ENCODE data around the gene IDH3A.

IDH3A gene

DNA sequence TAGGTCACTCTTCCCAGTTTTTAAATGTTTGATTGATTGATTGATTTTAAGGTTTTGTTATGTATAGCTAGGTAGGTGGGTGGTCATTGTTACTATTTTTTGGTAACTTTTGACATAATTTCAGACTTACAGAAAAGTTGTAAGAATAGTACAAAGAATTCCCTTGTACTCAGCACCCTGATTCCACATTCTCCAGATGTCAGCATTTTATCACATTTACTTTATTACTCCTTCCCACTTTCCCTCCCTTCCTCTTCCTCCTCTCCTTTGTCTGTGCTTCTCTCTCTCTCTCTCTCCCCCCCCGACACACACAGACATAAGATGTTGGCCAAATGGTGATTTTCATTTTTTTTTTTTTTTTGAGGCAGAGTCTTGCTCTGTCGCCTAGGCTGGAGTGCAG is 14.8 kb downstream of the IDH3A start:
- DNase-seq (ENCODE audit: low read depth in 2 of 2) = no peak

DNA sequence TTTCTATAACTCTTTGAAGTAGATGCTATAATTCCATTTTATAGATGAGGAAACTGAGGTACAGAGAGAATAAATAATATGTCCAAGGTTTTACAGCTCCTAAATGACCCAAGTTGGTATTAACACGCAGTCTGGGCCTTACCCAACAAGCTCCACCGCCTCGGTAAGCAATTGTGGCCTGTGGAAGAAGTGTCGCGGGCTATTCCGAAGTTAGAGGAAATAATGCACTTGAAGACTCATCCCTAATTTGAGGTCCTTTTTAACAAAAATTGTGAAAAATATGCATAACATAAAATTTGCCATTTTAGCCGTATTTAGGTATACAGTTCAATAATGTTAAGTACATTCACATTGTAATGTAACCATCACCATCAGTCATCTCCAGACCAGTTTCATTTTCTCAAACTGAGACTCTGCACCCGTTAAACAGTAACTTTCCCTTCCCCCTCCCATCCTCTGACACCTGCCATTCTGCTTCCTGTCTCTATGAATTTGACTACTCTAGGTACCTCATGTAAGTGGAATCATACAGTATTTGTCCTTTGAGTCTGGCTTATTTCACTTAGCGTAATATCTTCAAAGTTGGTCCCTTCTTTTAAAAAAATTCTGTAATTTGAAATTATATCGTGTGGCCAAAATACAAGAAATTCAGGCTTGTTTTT is 18.2 kb downstream of the IDH3A start:
- DNase-seq (ENCODE audit: low read depth in 2 of 2) = no peak

DNA sequence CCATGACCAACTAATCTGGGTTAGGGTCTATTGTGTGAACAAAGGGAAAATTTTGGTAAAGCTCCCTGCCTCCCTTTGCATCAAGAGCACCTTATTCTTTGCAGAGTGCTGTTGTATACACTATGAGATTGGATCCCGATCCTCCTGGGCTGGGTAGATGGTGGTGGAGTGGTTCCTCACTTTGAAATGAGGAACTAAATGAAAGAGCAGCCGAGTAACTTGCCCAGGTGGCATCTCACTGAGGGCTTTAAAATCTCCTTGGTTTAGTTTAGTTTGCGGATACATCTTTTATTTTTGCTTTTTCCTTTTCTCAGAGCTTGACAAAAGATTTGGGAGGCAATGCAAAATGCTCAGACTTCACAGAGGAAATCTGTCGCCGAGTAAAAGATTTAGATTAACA is 19.4 kb downstream of the IDH3A start:
- DNase-seq (ENCODE audit: low read depth in 2 of 2) = no peak

DNA sequence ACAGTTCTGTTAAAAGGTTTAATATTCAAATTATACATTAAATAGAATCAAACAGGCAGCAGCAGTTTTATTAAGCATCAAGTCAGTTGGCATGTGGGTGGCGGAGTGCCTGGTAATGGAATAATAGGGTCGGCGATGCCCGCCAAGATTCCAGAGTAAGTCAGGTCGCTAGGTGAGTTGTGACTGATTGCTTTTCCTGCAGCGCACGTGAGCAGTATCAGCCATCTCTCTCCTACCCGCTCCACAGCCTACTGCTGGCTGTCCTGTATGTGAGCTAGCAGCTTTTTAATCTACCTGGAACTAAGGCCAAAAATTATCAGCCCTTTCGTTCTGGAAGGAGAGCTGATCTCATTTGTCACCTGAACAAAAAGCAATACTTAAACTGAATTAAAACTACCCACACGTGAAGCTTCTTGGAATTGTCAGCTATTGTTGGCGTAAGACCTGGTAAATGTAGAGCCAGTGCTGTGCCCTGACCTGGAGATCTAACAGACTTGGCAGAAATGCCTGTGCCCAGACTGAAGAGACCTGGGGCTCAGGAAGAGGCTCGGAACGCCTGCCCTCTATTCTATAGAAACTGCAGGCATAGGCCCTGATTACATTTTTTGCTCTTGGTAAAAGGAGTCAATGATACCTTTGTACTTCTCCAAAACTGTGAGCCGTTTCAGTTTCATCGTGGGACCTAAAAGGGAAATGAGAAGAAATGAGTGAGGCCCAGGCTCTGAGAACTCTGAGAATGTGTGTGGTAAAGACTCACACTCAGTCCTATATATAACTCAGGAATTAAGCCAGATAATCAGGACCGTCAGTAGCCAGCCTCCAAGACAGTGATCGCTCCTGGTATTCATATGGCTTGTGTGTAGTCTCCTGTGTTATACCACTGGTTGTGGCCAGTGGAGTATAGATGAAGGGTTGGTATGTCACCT is 21.9 kb downstream of the IDH3A start:
- no peak for DNase-seq (ENCODE audit: low read depth in 2 of 2)

DNA sequence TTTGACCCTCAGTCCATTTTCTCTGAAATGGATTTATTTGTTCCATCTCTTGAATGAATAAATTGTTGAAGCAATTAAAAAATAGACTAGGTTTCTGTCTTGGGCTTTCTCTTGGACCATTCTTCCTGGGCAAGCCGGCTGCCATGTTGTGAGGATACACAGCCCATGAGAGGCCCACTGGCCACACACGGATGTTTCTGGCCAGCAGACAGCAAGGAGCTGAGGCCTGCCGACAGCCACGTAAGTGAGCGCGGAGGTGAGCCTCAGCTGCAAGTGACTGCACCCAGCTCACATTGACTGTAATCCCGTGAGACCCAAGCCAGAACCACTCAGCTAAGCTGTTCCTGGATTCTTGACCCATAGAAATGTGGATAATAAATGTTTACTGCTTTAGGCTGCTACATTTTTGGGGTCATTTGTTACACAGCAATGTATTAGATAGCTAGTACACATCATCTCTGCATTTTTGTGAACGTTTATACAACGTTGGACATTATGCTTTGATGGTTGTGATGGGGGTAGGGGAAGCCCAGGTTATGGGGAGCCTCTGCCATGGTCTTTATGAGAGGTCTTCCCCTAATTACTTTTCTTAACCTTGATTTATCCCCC is 22.8 kb downstream of the IDH3A start:
- DNase-seq (ENCODE audit: low read depth in 2 of 2) = no peak

DNA sequence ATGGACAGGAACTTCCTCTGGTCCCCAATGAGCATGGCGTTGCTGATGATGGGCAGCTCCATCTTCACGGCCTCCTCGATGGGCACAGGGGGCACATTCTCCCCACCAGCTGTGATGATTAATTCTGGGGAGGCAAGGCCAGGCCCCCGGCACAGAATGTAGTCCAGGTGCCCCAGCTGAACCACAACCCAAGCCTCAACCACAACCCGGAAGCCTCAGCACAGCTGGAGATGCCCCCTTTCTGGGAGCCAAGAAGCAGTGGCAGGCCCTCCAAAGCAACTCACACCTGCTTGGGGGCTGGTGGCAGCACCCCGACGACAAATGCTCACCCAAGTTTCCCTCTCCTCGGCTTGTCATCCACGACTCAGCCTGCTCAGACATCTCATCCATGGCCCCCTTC is 25.2 kb downstream of the IDH3A start:
- DNase-seq (ENCODE audit: low read depth in 2 of 2) = no peak

DNA sequence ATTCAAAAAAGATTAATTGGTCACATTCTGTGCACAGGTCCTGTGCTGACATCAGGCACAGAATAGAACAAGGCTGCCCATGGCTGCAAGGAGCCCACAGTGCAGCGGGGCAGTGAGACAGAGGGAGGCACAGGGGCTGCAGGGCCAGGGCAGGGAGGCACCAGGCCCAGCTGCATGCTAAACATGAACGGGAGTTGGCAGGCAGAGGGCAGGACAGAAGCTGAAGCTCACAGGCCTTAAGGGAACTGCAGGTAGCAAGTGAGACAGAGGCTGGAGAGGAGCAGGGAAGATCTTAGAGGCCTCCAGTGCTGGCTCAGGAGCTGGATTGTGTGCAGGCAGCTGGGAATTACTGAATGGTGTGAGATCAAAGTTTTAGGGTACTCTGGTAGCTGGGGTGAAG is 26.2 kb downstream of the IDH3A start:
- no peak for DNase-seq (ENCODE audit: low read depth in 2 of 2)

DNA sequence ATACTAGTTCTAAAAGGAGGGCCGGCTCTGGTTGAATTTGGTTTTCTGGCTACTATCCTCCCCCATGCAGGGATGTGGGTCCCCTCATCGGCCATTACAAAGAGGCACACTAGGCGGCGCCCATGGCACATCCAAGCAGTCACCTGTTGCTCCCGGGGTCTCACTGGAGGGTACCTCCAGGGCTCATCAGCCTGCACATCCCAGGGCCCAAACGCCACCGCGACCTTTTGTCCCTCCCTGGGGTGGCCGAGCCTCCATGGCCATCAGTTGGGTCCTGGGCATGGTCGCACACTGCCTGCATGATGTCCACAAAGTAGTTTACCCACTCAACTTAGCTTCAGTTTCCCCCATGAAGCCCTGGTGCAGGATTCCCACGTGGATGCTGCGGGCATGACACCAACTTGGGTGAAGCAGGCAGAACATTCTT is 28.3 kb downstream of the IDH3A start:
- no peak for DNase-seq (ENCODE audit: low read depth in 2 of 2)

DNA sequence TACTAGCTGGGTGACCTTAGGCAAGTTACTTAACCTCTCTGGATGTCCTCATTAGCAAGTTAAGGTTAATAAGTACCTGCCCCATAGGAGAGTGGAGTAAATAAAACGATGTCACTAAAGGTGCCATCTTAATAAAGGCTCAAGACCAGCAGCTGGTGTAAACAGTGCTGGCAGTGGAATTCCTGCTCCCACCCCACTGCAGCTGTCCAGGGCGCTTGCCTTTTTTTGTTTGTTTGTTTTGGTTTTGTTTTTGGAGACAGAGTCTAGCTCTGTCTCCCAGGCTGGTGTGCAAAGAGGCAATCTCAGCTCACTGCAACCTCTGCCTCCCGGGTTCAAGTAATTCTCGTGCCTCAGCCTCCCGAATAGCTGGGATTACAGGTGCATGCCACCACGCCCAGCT is 28.9 kb downstream of the IDH3A start:
- DNase-seq (ENCODE audit: low read depth in 2 of 2) = no peak

DNA sequence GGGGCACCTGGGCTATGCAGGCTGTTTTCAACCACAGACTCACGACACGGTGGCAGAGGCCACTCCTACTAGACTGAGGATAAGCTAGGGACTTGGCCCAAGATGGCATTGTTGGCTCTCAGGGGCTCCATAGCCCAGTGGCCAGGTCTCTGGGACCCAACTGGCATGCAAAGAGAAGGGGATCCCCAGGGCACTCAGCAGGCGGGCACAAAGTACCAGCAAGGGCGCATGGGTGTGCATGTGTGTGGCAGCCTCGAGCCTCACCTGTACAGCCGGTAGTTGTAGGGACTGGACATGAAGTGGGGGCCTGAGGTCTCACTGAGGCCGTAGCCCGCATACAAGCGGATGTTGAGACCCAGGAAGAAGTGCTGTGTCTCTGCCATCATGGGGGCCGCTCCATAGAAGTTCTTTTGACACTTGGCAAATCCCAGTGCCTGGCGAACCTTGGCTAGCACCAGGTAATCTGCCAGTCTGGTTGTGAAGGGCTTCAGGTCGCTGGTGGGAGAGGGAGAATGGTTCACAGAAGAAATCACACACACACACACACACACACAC is 30.2 kb downstream of the IDH3A start:
- DNase-seq (ENCODE audit: low read depth in 2 of 2) = no peak

DNA sequence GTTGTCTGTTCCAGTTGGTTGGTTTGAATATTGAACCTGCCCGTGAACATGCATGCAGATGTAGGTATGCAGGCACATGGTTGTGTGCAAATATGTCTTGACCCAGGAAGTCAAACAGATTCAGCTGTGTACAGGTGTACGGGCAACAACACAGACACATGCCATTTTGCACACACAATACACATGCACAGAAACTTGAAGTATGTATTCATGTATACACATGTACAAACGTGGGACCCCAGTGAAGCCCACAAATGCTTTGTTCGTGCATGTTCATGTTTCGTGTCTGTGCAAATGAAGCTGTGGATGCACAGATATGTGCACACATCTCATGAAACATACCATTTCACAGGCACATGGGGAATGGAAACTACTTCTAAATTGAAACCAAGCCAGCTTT is 30.7 kb downstream of the IDH3A start:
- no peak for DNase-seq (ENCODE audit: low read depth in 2 of 2)

DNA sequence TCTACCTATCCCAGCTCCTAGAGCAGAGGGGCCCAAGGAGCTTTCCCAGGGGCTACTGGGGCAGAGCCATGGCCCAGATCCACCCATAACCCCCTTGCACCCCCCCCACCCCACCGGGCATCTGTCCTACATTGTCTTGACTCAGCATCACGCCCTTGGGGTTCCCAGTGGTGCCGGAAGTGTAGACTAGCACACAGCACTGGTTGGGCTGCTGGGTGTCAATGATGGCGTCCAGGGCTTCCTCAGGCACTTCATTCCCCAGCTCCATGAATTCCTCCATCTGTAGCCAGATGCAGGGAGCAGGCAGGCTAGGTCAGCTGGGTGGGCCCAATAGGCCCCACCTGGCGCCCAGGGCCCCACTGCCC is 33.2 kb downstream of the IDH3A start:
- DNase-seq (ENCODE audit: low read depth in 2 of 2) = no peak

DNA sequence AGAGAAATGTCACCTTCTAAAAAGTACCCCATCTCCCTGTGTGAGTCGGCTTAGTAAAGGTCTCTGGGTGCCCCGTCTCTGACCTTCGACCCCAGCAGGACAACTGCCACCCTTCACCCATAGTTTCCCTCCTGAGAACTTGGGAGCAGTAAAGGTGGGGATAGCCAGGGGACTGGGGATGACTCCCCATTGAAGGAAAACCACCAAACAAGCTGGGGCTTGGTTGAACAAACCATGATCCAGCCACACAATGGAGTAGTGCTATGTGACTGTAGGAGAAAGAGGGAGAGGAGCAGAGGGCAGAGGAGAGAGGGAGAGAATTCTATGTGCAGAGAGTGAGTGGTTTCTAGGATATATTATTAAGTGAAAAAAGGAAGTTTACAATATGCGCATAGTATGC is 33.7 kb downstream of the IDH3A start:
- no peak for DNase-seq (ENCODE audit: low read depth in 2 of 2)

DNA sequence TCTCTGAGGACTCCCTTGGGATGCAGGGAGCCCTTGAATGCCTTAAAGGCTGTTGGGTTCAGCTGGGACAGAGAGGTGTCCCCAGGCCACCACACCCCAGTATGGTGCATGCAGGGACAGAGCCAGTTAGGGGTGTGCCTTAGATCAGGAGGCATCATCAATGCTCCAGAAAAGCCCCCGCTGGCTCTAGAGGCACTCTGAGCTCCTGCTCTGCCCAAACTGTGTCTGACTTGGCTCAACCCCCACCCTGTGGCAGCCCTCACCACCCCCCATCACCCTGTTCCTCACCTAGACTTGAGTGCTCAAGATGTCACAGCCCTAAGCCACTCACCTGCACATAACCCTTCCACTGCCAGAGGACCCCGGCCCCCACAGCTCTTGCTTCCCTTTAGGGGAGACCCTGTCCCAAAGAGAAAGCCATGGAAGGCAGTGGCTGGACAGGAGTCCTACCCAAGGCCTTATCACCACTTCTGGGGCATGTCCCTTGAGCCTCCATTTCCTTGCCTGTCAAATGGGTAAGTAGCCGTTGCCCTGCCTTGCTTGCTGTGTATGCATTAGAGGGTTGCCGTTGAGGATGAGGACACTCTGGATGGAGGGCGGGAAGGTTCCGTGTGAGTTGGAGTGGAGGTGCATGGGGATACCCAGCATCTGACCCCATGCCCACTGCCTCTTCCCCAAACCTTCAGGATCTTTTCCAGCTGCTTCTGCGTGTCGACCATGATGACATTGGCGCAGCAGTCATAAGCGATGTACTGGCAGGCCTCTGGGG is 43.8 kb downstream of the IDH3A start:
- no peak for DNase-seq (ENCODE audit: low read depth in 2 of 2)

DNA sequence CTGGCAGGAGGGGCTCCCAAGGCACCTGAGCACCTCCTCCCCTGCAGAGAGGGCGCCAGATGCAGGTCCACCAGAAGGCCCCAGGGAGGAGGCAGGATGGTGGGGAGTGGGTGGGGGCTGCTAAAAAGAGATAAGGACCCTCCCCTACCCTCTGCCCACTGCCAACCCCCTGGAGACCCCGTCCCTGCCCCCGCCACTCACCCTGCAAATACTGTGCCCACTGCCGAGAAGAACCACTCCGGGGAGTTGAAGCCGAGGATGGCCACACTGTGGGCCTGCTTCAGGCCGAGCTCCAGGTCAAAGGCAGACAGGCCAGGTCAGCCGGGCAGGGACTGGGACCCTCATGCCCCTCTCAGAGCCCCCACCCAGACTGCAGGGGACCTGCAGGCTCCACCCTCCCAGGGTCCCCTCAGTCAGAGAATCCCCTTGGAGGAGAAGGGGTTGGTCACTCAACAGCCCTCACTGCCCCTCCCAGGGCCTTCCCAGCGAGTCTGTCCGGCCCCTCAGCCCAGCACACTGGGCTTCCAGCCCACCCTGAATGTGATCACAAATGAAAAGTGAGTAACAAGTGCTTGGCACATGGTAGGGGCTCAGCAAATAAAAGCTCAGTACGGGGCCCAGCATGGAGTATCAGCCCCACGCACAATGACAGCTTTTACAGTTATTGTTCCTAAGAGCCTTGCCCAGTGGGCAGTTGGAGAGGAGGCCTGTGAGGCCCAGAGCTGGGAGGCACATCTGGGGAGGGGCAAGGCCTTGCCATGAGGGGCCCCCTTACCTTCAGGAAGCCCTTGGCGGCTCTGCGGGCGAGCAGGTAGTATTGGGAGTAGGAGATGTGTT is 44.8 kb downstream of the IDH3A start:
- DNase-seq (ENCODE audit: low read depth in 2 of 2) = no peak

DNA sequence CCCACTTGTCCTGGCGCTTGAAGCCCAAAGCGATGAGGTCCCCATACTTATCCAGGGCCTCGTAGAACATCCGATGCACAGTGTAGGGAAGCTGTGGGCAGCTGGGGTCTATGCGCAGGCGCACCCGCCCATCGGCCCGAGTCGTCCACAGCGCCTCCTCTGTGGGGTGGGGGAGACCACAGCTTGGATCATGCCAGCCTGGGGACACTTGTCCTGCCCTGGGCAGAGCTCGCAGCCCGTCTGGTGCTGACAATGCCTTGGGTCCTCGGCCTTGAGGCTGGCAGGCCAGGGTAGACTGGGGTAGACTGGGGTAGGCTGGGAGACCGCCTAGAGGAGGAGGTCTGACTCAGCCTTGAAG is 45.4 kb downstream of the IDH3A start:
- no peak for DNase-seq (ENCODE audit: low read depth in 2 of 2)

DNA sequence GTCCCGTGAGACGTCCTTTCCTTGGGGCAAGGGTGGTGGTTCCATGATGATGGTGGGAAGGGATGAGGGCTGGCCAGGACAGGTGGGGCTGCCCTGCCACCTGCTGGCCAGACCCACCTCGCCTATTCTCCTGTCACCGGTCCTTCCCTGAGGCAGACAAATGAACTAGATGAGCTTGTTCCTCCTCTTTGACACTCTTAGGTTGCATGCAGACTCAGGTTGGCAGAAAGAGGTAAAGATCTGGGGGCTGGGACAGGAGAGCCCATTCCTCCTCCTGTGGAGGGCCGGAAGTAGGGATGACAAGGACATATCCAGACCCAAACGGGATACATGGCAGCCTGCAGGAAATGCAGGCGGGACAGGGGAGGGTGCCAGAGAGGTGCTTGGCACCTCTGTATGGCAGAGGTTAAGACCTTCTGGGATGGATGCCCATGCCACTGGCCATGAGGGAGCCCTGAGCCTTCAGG is 46.6 kb downstream of the IDH3A start:
- DNase-seq (ENCODE audit: low read depth in 2 of 2) = peak in 1 of 2 donors; percentile 19

DNA sequence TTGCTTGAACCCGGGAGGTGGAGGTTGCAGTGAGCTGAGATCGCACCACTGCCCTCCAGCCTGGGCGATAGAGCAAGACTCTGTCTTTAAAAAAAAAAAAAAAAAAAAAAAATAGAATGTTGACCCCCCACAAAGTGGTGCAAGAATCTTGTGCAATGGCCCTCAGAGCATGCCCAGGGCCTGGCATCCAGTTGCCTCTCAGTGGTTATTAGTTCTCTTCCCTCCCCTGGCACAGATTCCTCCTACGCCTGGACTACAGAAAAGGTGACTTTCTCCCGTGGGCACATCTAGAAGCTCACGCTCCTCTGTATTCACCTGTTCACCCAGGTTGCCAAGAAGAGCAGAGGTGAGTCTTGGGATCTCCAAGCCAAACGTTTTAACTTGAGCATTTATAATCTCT is 48.5 kb downstream of the IDH3A start:
- no peak for DNase-seq (ENCODE audit: low read depth in 2 of 2)

DNA sequence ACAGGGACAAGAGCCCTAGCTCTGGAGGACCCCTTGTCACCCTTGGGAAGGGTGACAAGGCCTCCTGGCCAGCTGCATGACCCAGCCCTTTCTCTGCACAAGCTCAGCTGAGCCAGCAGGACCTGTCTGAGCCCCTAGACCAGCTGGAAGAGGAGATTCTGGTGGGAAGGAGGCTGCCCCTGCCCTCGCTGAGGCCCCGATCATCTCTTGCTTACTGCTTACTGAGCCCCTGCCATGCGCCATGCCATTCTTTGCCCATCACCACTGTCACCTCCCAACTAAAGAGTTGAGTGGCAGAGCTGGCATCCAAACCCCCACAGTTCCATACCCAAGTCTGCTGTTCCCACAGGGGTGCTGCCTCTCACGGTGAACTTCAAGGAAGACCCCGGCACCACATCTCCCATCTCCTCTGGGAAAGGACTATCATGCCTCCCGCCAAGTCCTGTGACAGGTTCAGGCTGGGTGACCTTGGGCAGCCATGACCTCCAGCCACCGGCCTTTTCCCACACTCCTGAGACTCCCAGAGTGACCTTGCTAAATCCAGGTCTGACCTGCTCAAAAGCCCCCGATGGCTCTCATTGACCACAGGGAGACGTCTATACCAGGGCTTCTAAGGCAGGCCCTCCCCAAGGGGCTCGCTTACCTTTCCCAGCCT is 51.2 kb downstream of the IDH3A start:
- DNase-seq (ENCODE audit: low read depth in 2 of 2) = no peak
